ENCODE data around the gene NF1. TPM values are rescaled to one million over a fixed set of nuclear protein-coding genes. Genes with fewer than 3 reads are reported as not detected.

The NF1 gene
- total RNA-seq, 1 donor: 67.0 TPM

GRCh38 chr17:31132977-31133376 lies 38.2 kb downstream of the NF1 start:
- Histone ChIP-seq H3K4me3 (ENCODE audit: insufficient read depth, low read length) (no peak overlapping the region), H3K79me2 (ENCODE audit: insufficient read depth, low read length) (peaks cover 89% of the 10 kb centered on the region), H3K27me3 (ENCODE audit: insufficient read depth, low read length) (no peaks in the 10 kb centered on the region)

GRCh38 chr17:31134576-31134975 lies 39.8 kb downstream of the NF1 start:
- Histone ChIP-seq H3K27ac (ENCODE audit: low read depth, low read length) (no peak overlapping the region), H4K20me1 (ENCODE audit: insufficient read depth, low read length) (peaks cover 31% of the 10 kb centered on the region), H3K36me3 (ENCODE audit: insufficient read depth, low read length) (no peaks in the 10 kb centered on the region), H3K9me3 (ENCODE audit: low read depth, low read length) (no peaks in the 10 kb centered on the region), H3K4me3 (ENCODE audit: insufficient read depth, low read length) (no peak overlapping the region), H3K4me2 (ENCODE audit: insufficient read depth, low read length) (no peak overlapping the region), H3K79me2 (ENCODE audit: insufficient read depth, low read length) (peaks cover 84% of the 10 kb centered on the region), H2AFZ (ENCODE audit: low read length) (no peak overlapping the region), H3K4me1 (ENCODE audit: insufficient read depth, low read length) (peaks cover 7% of the 10 kb centered on the region), H3K27me3 (ENCODE audit: insufficient read depth, low read length) (no peaks in the 10 kb centered on the region)
- TF ChIP-seq, protein P1, sequence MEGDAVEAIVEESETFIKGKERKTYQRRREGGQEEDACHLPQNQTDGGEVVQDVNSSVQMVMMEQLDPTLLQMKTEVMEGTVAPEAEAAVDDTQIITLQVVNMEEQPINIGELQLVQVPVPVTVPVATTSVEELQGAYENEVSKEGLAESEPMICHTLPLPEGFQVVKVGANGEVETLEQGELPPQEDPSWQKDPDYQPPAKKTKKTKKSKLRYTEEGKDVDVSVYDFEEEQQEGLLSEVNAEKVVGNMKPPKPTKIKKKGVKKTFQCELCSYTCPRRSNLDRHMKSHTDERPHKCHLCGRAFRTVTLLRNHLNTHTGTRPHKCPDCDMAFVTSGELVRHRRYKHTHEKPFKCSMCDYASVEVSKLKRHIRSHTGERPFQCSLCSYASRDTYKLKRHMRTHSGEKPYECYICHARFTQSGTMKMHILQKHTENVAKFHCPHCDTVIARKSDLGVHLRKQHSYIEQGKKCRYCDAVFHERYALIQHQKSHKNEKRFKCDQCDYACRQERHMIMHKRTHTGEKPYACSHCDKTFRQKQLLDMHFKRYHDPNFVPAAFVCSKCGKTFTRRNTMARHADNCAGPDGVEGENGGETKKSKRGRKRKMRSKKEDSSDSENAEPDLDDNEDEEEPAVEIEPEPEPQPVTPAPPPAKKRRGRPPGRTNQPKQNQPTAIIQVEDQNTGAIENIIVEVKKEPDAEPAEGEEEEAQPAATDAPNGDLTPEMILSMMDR (IDR thresholded peaks at IDR 0.05; ENCODE audit: extremely low read depth, low read depth, low read length): no peak
- no peak for DNase-seq (ENCODE audit: insufficient read length, low spot score, missing footprints)

More at GRCh38 chr17:31132977-31133376, 38.2 kb downstream of the NF1 start:
- H3K9me3 ChIP-seq (ENCODE audit: low read depth, low read length): no peaks in the 10 kb centered on the region
- H4K20me1 ChIP-seq (ENCODE audit: insufficient read depth, low read length): peaks cover 38% of the 10 kb centered on the region
- H3K4me2 ChIP-seq (ENCODE audit: insufficient read depth, low read length): no peak overlapping the region
- no peak overlapping the region for H2AFZ ChIP-seq (ENCODE audit: low read length)
- peaks cover 8% of the 10 kb centered on the region for H3K4me1 ChIP-seq (ENCODE audit: insufficient read depth, low read length)
- no peak overlapping the region for H3K27ac ChIP-seq (ENCODE audit: low read depth, low read length)
- TF ChIP-seq, protein P1 (IDR thresholded peaks at IDR 0.05; ENCODE audit: extremely low read depth, low read depth, low read length): no peak
- no peak for DNase-seq (ENCODE audit: insufficient read length, low spot score, missing footprints)
- H3K36me3 ChIP-seq (ENCODE audit: insufficient read depth, low read length): no peaks in the 10 kb centered on the region

DNA sequence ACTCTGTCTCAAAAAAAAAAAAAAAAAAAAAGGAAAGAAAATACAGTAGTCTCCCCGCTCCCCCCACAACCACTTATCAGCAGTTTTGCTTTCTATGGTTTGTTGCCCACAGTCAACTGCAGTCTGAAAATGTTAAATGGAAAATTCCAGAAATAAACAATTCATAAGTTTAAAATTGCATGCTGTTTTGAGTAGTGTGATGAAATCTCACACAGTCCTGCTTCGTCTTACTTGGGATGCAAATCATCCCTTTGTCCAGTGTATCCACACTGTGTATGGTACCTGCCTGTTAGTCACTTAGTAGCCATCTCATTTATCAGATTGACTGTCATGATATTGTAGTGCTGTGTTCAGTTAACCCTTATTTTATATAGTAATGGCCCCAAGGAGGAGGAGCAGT lies 41.5 kb downstream of the NF1 start:
- H3K4me3 ChIP-seq (ENCODE audit: insufficient read depth, low read length): no peak overlapping the region
- no peaks in the 10 kb centered on the region for H3K9me3 ChIP-seq (ENCODE audit: low read depth, low read length)
- H3K27me3 ChIP-seq (ENCODE audit: insufficient read depth, low read length): no peaks in the 10 kb centered on the region
- no peak overlapping the region for H2AFZ ChIP-seq (ENCODE audit: low read length)
- TF ChIP-seq, protein P1 (IDR thresholded peaks at IDR 0.05; ENCODE audit: extremely low read depth, low read depth, low read length): no peak
- H3K36me3 ChIP-seq (ENCODE audit: insufficient read depth, low read length): no peaks in the 10 kb centered on the region
- H3K4me1 ChIP-seq (ENCODE audit: insufficient read depth, low read length): no peaks in the 10 kb centered on the region
- H4K20me1 ChIP-seq (ENCODE audit: insufficient read depth, low read length): peaks cover 17% of the 10 kb centered on the region
- peaks cover 84% of the 10 kb centered on the region for H3K79me2 ChIP-seq (ENCODE audit: insufficient read depth, low read length)
- no peak overlapping the region for H3K4me2 ChIP-seq (ENCODE audit: insufficient read depth, low read length)
- H3K27ac ChIP-seq (ENCODE audit: low read depth, low read length): no peak overlapping the region
- DNase-seq (ENCODE audit: insufficient read length, low spot score, missing footprints): no peak

DNA sequence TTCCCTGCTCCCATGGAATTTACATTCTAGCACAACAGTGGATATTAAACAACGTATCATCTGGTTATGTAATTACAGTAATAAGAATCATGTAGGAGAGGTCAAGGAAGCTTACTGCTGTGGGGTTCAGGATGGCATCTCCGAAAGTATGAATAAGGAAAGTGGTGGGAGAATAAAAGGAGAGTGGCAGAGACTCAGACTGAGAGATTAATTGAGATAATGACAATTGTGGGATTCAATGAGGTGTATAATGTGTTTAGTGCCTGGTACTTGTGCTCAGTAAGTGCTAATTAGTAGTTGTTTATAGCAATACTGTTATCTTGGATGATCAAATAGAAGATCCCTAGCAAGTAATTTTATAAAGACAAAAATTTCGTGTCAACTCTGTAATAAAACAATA lies 45.3 kb downstream of the NF1 start:
- Histone ChIP-seq H3K27me3 (ENCODE audit: insufficient read depth, low read length) (no peaks in the 10 kb centered on the region), H3K36me3 (ENCODE audit: insufficient read depth, low read length) (no peaks in the 10 kb centered on the region), H3K79me2 (ENCODE audit: insufficient read depth, low read length) (peaks cover 84% of the 10 kb centered on the region), H3K4me1 (ENCODE audit: insufficient read depth, low read length) (no peaks in the 10 kb centered on the region), H3K9me3 (ENCODE audit: low read depth, low read length) (no peaks in the 10 kb centered on the region), H4K20me1 (ENCODE audit: insufficient read depth, low read length) (peaks cover 13% of the 10 kb centered on the region), H3K4me2 (ENCODE audit: insufficient read depth, low read length) (no peak overlapping the region), H2AFZ (ENCODE audit: low read length) (no peak overlapping the region), H3K4me3 (ENCODE audit: insufficient read depth, low read length) (no peak overlapping the region), H3K27ac (ENCODE audit: low read depth, low read length) (no peak overlapping the region)
- DNase-seq (ENCODE audit: insufficient read length, low spot score, missing footprints): no peak
- TF ChIP-seq, protein P1 (IDR thresholded peaks at IDR 0.05; ENCODE audit: extremely low read depth, low read depth, low read length): no peak
